ENCODE data around the gene NTMT1.
"Not testable (repeated sequence)": the region's sequence is repeated elsewhere in the genome, so short reads cannot be mapped to it uniquely, and the experiment has no call there.

The NTMT1 gene

GRCh38 chr9:129650680-129651235 is 24.8 kb downstream of the NTMT1 start:
- H3K27ac ChIP-seq, result no peak overlapping the region
- TF ChIP-seq CTCF (IDR thresholded peaks at IDR 0.05), result no peak
- TF ChIP-seq ZFX (IDR thresholded peaks at IDR 0.05; ENCODE audit: borderline replicate concordance), result no peak

GRCh38 chr9:129653823-129654553 is 28.0 kb downstream of the NTMT1 start:
- H3K27ac ChIP-seq, result no peak overlapping the region
- TF ChIP-seq CTCF (IDR thresholded peaks at IDR 0.05) (no peak), ZFX (IDR thresholded peaks at IDR 0.05; ENCODE audit: borderline replicate concordance) (no peak)

- no peak overlapping the region for H3K27ac ChIP-seq
- TF ChIP-seq CTCF (IDR thresholded peaks at IDR 0.05) (no peak), ZFX (IDR thresholded peaks at IDR 0.05; ENCODE audit: borderline replicate concordance) (no peak)
Measured at GRCh38 chr9:129654554-129655040, 28.6 kb downstream of the NTMT1 start.

GRCh38 chr9:129655154-129655553 is 29.2 kb downstream of the NTMT1 start:
- TF ChIP-seq CTCF (IDR thresholded peaks at IDR 0.05) (no peak), ZFX (IDR thresholded peaks at IDR 0.05; ENCODE audit: borderline replicate concordance) (no peak)

GRCh38 chr9:129655696-129656095 is 29.7 kb downstream of the NTMT1 start:
- TF ChIP-seq CTCF (IDR thresholded peaks at IDR 0.05) (no peak), ZFX (IDR thresholded peaks at IDR 0.05; ENCODE audit: borderline replicate concordance) (no peak)
- no peak overlapping the region for H3K27ac ChIP-seq

More at GRCh38 chr9:129655154-129655553, 29.2 kb downstream of the NTMT1 start:
- H3K27ac ChIP-seq, result no peak overlapping the region

GRCh38 chr9:129656795-129657390 is 30.9 kb downstream of the NTMT1 start:
- no peak overlapping the region for H3K27ac ChIP-seq
- TF ChIP-seq ZFX (IDR thresholded peaks at IDR 0.05; ENCODE audit: borderline replicate concordance) (no peak), CTCF (IDR thresholded peaks at IDR 0.05) (no peak)

- H3K27ac ChIP-seq, result no peak overlapping the region
- TF ChIP-seq ZFX (IDR thresholded peaks at IDR 0.05; ENCODE audit: borderline replicate concordance), result no peak
- no peak for TF ChIP-seq CTCF (IDR thresholded peaks at IDR 0.05)
Measured at GRCh38 chr9:129661029-129661428, 35.1 kb downstream of the NTMT1 start.

GRCh38 chr9:129662239-129662638 is 36.3 kb downstream of the NTMT1 start:
- not testable (repeated sequence) for H3K27ac ChIP-seq
